DMS153 (cell line): ENCODE results near the gene GARNL3.

Experiments used
- DNase-seq: peaks from one replicate; lab custom pipeline; 2025; lab: John Stamatoyannopoulos, UW

GARNL3 gene

DNA sequence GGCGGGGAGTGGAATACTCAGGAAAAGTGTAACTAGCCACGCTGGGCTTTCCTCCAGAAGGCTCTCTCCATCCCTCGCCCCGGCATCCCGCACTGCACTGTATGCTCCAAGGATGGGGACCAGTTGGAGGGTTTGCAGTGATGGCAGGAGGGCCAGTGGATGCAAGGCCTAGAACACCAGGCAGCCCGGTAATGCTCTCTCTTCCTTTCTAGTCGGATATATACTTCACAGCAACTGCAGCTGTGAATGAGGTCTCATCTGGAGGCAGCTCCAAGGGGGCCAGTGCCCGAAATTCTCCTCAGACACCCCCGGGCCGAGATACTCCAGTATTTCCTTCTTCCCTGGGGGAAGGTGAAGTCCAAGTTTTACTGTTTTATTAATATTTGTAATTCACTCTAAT, 122.4 kb downstream of the GARNL3 start:
- DNase-seq = no peak

DNA sequence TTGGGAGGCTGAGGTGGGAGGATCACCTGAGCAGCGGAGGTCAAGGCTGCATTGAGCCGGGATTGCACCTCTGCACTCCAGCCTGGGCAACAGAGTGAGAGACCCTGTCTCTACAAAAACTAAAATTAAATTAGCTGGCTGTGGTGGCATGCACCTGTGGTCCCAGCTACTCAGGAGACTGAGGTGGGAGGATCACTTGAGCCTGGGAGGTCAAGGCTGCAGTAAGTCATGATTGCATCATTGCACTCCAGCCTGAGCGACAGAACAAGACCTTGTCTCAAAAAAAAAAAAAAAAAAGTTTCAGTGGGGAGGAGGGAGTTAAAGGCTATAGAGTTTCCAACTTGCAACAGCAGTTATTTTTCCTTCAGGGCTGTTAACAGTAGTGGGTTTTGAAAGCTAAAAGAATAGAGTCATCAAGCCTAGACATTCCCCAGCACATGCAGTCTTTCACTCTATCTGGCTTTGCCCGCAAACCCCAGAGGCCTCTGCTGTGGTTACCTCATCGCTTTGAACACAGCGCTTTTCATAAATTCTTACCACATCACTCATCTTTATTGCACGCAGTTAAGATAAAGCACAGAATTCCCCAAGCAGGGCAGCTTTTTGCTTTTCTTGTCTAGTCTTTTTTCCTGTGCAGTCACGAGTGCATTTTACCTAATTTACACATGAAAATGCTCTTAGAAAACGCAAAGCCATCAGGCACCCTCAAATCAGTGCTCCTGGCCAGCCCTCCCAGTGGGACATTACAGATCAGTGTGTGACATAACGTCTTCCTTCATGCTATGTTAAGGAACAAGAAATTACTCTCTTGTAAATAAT, 123.7 kb downstream of the GARNL3 start:
- DNase-seq = no peak

DNA sequence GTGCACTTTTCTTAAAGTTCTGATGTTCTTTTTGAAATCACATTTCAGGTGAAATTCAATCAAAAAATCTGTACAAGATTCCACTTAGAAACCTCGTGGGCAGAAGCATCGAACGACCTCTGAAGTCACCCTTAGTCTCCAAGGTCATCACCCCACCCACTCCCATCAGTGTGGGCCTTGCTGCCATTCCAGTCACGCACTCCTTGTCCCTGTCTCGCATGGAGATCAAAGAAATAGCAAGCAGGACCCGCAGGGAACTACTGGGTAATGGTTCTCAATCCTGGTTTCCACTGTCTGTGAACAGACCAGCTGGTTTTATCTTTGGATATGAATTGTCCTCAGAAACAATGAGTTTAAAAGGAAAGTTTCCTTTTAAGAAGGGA, 124.3 kb downstream of the GARNL3 start:
- no peak for DNase-seq

GRCh38 chr9:127389381-127390247, 125.0 kb downstream of the GARNL3 start:
- no peak for DNase-seq

DNA sequence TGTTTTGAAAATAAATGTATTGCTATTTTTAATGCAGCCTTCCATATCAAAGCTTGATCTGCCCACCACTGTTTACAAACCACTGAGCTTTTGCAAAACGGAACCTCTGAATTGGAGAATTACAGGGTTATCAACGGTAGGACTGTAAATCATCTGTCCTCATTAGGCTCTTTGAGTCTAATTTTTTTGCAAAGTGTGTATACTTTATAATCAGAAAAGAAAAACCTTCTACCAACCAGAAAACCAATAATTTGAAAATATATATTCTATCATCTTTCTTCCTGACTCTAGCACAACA, 125.6 kb downstream of the GARNL3 start:
- DNase-seq = no peak

DNA sequence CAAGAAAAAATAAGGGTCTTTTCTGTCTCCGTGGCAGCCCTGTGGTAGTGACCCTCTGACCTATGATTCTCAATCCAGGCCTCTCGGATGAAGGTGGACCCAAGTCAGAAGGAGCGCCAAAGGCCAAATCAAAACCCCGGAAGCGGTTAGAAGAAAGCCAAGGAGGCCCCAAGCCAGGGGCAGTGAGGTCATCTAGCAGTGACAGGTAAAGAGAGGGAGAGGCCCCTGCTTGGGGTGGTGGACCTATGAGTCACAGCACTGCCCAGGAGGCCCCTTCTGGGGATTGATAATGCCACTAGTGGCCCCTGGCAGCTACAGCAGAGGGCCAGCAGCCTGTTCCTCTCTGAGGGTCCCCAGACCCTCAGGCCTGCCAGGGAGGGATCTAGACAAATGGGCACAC, 126.0 kb downstream of the GARNL3 start:
- no peak for DNase-seq

- DNase-seq = no peak
These were observed 127.6 kb downstream of the GARNL3 start for GRCh38 chr9:127392166-127392565.

- no peak for DNase-seq
These were observed 128.4 kb downstream of the GARNL3 start for GRCh38 chr9:127392976-127393375.

GRCh38 chr9:127393645-127394044, 129.1 kb downstream of the GARNL3 start:
- DNase-seq = no peak

DNA sequence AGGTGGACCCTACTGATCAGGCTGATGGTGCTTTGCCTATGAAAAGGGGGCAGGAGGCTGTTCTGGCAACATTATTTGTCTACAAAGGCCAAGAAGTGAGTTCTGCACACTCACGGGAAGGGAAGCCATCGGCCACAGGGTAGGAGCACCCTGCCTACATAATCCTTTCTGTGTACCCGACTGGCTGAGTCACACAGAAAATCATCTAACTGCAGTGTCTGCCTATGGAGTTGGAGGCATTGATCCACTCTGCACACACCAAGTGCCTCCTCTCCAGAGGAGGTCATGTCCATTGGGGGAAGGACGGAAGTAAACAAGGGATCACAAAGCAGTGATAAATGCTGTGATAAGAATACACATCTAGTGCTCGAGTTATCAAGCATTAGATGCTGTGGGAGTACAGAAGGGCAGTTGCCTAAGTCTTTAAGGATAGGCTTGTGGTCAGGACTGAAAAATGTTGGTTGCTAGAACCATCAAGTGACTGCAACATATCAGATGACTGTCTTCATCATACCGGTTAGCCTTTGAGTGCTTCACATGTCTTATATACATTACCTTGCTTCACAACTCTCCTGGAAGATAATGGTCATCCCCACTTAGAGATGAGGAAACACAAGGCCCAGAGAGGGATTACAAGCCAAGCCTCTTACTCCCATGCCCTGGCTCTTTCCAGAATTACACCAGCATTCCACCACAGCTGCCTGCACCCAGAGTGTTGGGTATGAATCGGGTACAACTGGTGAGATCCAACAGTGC, 131.1 kb downstream of the GARNL3 start:
- DNase-seq = no peak

GRCh38 chr9:127396253-127396807, 131.8 kb downstream of the GARNL3 start:
- no peak for DNase-seq

- DNase-seq = peak; percentile 100
These were observed 132.5 kb downstream of the GARNL3 start, which contains the start of gene SLC2A8 for GRCh38 chr9:127396808-127397645. SLC2A8 (plus strand) TSS chr9:127397169; CDS start chr9:127397231, 62 bp downstream.

DNA sequence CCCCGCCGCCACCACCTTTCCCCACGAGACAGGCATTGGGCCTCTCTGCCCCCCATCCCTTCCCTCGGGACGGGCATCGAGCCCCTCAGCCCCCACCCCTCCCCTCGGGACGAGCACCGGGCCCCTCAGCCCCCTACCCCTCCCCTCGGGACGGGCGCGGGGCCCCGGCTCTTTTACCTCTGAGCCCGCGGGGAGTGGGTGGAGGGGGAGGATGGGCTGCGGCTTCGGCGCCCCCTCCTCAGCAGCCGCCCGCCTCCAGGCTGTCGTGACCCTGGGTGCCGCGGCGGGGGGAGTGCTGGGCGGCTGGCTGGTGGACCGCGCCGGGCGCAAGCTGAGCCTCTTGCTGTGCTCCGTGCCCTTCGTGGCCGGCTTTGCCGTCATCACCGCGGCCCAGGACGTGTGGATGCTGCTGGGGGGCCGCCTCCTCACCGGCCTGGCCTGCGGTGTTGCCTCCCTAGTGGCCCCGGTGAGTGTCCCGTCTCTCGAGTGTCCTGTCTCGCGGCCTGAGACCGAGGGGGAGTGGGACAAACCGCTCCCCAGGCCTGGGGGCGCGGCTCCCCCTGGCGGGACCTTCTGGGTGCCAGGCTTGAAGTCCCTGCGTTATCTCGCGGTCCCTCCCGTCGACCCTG, 133.2 kb downstream of the GARNL3 start:
- peak; percentile 20 for DNase-seq

- no peak for DNase-seq
These were observed 133.7 kb downstream of the GARNL3 start for GRCh38 chr9:127398275-127398647.

DNA sequence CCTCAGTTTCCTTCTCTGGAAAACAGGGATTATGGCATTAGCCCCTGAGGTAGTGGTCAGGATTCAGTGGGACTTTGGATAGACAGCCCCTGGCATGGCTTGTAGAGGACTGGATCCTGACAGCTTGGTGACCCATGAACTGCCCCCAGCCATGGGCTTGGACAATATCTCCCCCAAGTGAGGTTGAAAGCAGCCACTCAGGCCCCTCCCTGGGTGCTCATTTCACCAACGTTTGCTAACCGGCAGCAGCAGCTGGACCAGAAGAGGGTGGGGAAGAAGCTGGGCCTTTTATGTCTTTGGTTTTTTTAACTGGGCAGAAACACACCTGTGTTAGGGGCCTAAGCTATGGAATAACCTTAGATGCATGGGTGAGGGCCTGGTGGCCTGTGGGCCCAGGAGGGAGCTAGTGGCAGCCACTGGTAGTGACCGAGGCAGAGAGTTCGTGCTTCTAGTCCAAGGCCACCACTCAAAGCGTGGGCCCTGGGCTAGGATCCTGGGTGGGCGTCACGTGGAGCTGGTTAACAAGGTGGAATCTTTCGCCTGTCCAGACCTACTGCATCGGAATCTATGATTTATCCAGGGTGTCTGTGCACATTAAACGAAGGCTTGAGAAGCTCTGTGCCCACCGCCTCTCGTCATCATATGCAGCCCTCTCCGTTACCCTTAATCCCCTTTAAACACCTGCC, 134.3 kb downstream of the GARNL3 start:
- no peak for DNase-seq

- DNase-seq = no peak
These were observed 135.2 kb downstream of the GARNL3 start for GRCh38 chr9:127399736-127400269.

DNA sequence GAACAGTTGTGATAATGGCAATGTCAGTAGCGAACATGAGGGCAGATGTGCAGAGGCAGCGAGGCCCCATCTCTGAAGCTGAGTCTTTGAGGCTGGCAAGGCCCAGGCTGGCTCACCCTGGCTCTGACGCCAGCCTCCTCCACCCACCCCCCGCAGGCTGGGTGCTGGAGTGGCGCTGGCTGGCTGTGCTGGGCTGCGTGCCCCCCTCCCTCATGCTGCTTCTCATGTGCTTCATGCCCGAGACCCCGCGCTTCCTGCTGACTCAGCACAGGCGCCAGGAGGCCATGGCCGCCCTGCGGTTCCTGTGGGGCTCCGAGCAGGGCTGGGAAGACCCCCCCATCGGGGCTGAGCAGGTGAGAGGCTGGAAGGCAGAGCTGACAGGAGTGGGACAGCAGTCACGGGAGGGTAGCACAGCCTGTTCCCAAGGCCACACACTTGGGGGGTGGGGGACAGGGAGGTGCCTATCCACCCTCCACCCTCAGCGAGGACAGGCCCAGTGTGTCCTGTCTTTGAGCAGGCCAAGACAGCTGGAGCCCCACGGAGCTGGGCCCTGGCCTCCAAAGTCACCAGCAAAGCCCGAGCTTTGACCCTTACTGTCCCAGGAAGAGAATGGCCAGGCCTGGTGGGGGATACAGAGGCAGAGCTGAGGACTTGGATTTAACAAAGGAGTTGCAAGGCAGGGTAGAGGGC, 138.0 kb downstream of the GARNL3 start:
- DNase-seq = no peak

- DNase-seq = no peak
These were observed 139.1 kb downstream of the GARNL3 start for GRCh38 chr9:127403507-127404192.

DNA sequence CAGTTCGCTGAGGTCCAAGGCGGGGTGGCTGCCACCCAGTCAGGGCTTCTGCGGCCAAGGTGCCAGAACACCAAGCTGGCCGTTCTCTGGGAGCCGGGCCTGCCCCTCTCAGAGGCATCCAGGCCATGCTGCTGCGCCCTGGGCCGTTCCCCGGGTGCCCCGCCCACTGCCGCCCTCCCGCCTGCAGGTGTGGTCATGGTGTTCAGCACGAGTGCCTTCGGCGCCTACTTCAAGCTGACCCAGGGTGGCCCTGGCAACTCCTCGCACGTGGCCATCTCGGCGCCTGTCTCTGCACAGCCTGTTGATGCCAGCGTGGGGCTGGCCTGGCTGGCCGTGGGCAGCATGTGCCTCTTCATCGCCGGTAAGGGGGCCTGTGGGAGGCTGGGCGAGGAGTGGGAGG, 140.1 kb downstream of the GARNL3 start:
- no peak for DNase-seq
